Mesenteric fat pad (tissue), 1 donor: ENCODE data around the gene JAZF1. TPM values are rescaled to one million over a fixed set of nuclear protein-coding genes. Genes with fewer than 3 reads are reported as not detected.

Experiments
- DNase-seq: peaks from one replicate; pipeline ENCODE4 v3.0.0-alpha.2; 2020; ENCODE audit warnings: low spot score
- total RNA-seq: library from RNA; stranded (reverse); fragmentation: NEBNext Ultra II Directional; extraction: Animal tissue kit (Norgen Biotek cat#: 25700); gene quantifications from one replicate; pipeline ENCODE4 v1.2.1, GENCODE V29; 2021
- donor health status: DM: yes; HTN: yes; CAD: no.

Gene JAZF1
- total RNA-seq, 1 donor from 2014 or later, result 27.7 TPM

DNA sequence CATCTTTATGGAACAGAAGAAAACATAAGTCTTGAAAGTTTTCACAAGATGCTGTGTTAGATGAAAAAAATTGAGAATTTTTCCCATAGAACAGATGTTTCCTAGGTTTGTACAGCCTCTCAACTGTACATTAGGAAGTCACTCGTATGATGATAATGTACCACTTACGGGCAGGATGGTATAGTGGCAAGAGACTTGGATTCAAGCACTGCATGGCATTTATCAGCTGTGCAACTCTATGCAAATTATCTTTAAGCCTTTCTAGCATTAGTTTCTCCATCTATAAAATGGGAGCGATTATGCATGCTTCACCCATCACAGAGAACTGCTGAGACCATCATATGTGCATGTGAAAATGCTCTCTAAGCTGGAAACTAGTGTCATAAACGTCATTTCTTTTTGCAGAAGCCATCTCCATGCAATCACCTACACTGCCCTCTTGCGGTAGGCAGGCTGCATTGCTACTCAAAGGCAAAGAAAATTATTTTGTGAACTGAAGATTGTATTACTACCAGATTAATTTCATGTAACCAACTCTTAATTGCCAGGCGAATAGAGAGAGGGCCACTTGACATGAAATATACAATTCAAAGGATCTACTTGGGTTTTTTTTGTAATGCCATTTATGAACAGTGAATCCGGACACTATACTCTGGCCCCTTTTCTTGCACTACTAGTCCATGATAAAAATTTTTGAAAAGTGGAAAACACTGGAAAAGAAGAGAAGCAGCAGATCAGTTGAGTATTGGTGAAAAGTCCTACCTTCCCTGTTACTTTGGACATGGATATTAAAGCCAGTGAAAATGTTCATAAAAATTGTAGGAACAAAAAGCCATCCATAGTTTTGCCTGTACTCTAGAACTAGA, 102.3 kb downstream of the JAZF1 start:
- no peak for DNase-seq

DNA sequence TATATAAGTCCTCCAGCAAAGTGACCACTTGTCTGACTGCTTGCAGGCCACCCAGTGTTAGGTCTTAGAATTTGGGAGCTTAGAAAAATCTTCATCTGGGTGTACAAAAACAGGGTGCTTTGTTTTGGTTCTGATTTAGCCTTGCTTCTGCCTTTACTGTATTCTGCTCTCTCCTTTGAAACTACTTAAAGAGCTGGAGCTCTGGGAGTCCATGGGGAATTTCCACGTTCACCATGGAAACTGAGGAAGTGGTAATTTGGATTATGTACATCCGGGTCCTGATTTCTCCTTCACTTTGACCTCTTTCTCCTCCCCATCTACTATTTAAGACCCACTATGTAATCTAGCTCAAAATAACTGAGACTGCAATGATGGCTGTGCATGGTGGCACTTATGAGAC, 103.0 kb downstream of the JAZF1 start:
- DNase-seq, result no peak

DNA sequence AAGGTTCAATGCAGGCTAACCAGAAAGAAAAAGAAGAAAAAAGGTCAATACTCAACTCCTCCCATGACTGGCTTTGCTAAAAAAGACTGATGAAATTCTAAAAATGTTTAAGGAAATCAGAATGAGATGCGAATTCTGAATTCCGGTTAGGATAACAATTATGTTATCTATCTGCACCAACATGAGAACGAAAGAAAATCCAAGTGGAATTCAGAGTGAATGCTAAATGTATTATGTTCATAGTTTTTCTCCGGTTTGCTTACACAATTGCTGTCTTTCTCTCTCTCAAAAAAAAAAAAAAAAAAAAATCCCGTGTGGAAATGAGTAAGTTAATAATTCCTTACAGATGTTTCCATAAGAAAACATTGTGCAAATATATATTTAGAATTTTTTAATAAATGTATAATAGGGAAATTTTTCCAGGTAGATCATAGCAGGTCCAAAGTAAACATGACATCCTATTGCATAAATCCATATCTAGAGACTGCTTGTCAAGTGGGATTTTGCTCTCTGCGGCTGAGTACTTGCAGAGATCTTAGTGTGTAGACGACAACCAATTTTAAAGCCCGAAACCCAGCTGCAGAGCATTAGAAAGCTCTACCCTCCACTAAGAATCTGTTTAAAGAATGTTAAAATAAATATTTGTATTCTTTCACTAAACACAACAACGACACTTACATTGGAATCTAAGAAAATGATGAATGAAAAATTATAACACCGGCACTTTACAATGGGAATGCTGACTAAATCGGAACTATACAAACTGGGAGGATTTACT, 104.0 kb downstream of the JAZF1 start:
- DNase-seq, result no peak

DNA sequence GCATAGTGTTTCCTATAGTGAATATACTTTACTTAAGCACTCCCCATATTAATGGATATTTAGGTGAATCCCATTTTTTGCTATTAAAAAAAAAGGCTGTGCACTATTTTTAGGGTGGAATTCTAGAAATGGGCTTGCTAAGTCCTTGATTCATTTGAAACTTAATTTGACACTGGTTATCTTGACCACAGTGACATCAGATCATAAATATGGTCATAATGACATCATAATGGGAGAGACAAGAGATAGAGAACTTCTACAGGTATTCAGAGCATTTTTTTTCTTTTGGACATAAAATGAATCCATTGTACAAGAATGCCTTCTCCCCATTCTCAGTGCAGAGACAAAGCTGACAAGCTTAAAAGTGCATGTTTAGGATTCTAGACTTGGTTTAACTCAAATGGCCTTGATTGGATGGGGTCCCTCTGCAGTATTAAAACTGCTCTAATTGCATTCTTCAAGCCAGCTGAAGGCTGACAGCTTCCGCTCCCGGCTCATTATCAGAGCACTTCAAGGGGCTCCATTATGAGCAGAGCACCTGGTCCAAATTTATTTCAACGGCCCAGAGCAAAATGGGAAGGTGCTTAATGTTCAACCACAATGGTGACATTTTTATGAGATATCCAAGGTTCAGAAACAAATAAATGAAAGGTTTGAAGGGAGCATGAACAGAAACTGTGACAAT, 104.8 kb downstream of the JAZF1 start:
- no peak for DNase-seq

DNA sequence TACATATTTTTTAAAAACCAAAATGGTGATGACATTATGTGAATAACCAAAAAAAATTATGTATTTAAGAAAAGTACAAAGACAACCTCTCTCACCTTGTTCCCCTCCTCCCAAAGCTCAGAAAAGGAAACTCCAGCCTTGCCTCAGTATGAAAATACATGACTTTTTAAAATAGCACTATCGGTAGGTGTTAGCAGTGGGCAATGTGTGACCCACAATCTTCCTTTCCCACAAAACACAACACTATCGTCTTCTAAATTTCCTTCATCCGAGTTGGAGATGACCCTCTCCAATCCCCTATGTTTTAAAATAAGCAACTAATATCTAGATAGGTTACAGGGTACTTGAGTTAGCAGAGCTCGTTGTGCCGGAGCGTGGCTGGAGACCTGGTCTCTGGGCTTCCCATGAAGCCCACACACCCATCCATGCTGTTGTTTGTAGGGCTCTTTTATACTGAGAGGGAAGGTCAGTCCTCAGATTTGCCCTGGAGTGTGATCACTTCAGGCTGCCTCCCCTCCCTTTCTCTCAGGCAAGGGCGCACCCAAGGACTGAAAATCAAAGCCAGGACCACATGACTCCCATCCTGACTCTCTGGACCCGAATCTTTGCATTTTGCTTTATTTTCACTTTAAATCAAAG, 107.6 kb downstream of the JAZF1 start:
- no peak for DNase-seq

DNA sequence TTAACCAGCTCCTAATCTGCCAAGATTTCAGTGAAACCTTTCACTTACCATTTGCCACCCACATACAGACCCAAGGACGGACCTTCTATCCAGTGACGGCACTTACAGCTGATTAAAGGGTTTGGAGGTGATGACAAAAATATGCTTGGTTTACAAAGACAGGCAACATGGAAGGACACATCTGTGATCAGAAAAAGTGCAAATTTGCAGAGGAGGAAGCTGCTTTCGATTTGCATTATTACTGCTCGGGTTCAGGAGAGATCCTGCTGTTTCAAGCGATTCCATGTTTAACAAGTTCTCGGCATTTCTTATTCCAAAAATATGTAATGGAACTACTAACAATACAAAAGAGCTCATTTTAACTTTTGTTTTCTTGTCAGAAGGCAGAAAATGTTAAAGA, 109.0 kb downstream of the JAZF1 start:
- DNase-seq, result no peak

DNA sequence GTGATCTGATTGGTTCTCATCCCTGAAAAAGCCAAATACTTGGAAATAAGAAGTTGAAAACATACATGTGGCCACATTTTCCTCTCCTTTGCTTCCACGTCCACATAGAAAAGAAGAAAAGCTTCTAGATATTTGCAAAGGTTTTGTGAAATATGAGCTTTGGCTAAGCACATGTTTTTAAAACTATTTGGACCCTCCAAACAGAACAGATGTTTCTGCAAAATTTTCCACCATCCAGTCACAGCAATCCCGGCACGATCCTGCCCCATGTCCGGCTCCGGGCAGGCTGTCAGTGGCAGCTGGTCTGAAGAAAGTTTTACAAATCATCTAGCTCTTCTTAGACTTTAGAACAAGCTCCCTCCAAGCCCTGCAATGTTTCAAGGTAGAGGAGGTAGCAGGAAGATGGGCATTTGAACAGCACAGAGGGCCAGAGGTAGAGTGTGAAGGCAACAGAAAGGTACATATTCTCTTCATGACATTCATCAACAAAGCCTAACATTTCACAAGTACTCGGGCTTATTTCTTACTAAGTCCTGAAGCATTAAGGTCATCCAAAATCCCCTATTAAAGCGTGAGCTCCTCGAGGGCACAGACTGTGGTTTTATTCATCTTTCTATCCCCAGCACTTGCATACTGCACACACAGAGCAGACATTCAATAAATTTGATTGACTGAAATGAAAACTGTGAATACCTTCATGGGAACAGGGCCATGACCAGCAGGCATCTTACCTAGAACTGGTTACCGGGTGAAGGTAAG, 110.1 kb downstream of the JAZF1 start:
- DNase-seq, result no peak

DNA sequence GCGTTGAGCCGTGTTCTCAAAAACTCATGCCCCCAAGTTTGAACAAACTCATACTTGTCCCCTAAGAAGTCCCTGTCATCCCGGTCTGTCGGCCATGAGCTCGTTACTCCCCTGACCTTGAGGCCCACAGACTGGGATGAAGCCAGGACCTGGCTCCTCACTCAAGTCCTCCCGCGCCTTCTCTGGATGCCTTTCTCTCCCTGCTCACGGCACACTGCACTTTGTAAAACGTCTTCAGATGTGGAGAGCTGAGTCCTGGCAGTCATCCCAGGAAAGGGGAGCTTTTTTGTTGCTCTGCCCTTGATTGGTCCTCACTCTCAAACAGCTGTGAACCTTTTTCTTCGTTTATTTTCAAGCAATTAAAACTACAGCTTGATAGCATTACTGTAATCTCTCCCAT, 110.8 kb downstream of the JAZF1 start:
- no peak for DNase-seq

DNA sequence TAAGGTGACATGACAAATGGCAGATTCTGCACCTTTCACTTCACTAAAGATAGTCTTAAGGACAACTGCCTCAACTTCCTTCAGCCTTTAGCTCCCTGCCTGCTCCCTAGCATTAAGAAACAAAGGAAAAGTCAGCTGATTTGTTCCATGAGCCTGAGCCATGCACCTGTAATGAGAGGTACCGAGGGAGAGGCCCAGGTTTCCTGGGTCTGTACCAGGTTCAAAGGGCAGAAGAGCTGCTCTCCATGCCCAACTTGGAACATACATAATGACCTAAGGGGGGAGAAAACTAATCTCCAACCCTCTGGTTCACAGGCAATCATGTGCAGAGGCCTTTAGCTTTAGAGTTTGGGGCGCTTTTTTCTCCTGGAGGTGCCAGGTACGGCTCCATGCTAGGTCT, 111.2 kb downstream of the JAZF1 start:
- no peak for DNase-seq

DNA sequence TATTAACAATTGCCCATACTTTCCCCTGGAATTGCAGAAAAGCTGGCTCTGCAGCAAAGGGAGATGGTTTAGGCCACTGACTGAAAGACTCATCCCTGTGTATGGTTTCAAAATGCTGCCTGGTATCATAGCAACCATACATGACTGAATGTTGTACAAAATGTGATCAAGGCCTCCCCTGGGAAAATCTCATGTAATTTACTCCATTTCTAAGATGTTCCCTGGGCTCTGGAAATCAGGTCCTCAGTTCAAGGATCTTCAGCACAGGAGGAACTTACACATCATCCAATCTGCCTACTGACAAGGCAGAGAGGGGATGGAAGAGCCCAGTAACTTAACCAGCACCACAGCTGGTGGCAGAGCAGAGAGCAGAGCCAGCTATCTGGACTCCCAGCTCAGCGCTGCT, 111.8 kb downstream of the JAZF1 start:
- DNase-seq, result no peak

DNA sequence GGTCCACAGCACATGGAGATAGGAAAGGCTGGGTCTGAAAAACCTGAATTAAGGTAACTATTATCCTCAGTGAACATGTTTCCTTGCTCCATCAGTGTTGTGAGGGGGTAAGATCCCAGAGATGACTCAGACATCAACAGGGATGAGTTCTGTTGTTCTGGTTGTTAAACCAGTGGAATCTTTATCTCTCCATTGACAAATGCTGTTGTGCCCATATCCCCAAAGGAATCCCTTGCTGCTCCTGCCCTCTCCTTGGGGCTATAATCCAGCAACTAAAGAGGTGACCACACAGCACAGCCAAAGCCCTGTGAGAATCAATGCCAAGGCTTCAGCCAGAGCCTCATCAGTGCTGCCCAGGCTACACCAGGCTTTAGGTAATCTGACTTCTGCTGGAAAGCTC, 113.4 kb downstream of the JAZF1 start:
- DNase-seq, result no peak

DNA sequence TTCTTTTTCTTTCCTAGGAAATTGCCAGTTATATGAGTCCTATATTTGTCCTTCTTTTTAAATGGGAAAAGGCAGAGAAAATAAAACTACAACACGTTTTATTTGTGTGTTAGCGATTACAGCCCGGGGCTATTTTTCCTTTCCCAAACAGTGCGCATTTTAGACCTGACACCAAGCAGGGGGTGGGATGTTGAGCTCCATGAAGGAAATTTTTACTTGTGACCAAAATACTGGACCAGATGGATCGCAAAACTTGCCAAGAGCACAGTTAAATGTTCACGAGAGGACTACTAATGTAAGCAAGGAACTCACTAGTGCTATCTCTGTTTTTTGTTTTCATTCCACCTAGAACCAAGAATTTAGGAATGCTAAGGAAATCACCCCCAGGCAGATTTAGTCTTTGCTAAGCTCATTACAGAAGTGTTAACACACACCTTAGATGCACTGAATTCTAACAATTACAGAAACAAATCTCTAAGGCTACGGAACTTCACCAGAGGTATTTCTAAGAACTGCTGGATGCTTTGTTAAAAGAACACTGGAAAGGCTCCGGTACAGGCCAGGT, 114.8 kb downstream of the JAZF1 start:
- DNase-seq, result no peak

DNA sequence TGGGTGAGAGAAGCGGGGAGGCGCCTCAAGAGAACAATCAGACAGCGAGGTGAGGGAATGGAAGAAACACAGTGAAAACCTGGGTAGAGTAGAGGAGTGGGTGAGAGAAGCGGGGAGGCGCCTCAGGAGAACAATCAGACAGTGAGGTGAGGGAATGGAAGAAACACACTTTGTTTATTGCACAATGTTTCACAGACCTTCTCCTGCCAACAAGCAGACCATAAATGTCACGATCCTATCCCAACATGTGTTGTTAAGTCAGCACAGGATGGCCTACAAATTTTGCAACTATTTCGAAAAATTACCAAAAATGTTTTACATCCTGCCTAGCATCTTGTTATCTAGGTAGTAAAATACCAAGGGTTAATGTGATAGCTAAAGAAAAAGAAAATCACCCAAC, 115.3 kb downstream of the JAZF1 start:
- DNase-seq, result no peak

DNA sequence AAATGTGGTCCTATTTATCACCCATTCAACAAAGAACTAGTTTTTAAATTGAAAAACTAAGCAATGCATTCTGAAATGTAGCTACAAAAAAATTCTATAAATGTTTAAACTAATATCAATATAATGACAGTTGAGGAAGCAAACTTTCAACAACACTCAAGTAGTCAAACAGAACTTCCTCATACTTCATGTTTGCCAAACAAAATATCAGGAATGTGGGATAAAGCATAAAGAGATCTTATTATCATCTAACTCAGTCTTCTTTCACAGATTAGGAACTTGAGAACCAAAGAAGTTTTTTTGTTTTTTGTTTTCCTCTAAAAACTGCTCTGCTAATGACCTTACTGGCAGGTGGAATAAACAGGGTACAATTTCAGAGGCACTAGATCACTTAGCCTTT, 116.2 kb downstream of the JAZF1 start:
- no peak for DNase-seq

DNA sequence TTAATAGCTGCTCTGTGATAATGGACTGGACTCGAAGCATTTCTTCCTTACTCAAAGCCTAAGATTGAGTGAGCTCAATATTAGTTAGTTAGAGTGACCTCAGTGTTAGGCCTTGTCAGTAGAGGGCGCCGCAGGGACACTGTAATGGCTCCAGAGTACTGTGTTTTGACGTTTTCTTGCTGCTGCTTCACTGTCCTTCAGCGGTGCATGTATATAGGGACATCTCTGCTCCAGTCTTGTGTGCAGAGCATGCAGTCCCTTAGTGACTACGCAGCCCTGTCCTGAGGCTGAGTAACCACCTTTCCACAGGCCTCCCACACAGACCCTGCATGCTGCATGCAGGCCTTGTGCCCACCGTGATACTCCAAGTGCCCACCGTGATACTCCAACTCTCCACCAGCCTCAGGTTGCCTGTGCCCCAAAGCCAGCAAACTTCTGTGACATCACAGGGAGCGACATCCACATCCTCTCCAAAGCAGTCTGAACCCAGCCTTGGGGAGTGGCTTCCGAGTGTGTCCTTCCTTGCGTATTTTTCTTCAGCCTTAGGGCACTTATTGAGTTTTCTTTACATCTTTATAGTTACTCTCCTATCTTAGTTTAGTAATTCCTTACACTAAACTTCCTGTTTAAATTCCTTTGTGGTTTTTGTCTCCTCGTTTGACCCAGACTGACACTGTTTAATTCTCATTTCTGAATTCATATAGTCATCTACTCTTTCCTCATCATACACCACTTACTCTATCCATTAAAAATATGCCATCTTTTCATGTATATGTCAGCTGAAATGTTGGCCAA, 118.2 kb downstream of the JAZF1 start:
- DNase-seq, result no peak

DNA sequence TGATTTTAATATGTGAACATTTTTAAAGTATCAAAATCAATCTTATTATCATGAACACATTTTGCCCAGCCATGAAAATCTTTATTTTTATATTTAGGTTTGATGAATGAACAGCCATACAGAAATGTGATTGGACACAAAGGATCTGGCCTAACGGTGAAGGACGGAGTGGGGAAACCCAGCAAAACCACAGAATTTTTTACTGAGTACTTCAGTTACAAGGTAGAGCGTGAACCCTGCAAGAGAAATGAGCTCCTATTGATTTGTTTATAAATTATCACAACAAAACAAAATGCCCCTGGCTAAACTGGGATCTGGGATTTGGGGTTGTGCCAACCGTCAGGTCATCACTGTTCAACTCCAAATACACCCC, 118.8 kb downstream of the JAZF1 start:
- no peak for DNase-seq

DNA sequence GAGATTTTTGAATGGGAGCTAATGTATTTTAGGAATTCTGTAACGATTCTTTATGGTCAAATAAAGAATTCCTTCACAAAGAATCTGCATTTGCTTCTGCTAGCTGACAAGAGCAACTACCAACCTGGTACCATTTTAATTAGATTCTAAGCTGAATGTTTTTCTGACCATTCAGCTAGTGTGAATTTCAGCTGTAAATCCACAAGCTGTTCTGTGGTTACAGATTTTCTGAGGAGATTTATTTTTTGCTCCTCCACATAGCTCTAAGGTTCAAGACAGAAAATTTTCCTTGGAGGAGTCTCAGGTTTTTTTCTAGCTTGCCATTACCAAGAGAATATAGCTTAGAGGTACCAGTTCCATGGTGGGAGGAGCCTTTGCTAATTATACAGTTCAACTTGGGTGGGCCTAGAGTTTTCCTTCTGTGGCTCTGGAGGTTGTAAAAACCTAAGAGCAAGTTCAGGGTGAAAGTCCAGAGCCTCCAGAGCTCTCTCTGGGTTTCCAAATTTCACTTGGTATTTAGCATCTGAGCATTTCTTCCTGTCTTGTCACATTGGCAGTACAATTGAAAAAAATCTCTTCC, 120.1 kb downstream of the JAZF1 start:
- DNase-seq, result no peak

DNA sequence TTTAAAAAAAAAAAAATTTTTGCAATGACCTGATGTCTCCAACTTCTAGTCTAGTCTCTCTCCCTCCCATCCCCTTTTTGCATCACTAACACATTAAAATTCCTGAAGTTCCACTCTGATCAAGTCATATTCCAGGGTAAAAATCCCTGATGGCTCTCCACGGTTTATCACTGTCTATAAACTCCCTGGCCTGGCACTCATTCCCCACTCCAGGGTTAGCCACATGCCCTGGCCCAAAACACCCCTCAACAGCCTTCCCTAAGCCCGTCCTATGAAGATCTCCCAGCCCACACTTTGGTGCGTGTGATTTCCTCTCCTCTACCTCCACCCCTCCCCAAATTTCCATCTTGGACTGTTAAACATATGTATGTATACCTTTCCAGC, 125.4 kb downstream of the JAZF1 start:
- DNase-seq, result no peak

DNA sequence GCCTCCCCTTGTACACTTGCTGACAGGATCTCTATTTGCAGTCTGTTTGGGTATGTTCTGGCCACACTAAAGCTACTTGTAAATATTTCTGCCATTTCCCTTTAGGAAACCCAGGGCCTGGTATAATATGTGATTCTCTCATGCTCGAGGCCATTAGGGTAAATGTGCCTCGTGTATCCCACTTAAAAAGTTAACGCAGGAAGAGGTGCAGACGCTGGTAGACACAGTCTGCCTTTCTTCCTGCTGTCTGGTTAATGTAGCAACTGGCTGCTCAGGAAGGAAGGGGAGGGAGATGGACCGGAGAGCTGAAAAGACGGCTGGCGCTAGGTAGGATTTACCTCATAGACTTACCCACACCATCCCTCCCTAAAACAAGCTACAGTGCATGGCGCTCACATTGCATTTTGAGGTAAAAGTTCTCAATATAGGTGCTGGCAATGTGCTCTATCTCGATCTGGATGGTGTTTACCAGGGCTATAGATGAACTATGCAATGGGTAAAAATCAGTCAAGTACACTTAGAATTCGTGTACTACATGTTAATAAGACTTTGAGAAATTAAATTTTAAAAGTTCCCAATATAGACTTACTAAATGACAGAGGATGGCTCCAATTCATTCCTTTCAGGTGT, 125.9 kb downstream of the JAZF1 start:
- no peak for DNase-seq
